Hepatocyte (in vitro differentiated cells): ENCODE measurements around the gene KLHL12. TPM values are rescaled to one million over a fixed set of nuclear protein-coding genes. Genes with fewer than 3 reads are reported as not detected.

ENCODE experiments used
- DNase-seq: peaks from one replicate; pipeline ENCODE4 v3.0.0-alpha.2; 2016; ENCODE audit warnings: low spot score
- H2AFZ ChIP-seq: fragments of 200-600 bp; sonication (generic); 2 replicates; pipeline ENCODE4 v1.6.0; 2016; ENCODE audit warnings: antibody characterized with exemption, mild to moderate bottlenecking
- H3K27ac ChIP-seq: fragments of 200-600 bp; sonication (generic); 2 replicates; pipeline ENCODE4 v1.5.1; 2016; ENCODE audit warnings: mild to moderate bottlenecking
- H3K27me3 ChIP-seq: fragments of 200-600 bp; sonication (generic); 2 replicates; pipeline ENCODE4 v1.6.1; 2016
- H3K36me3 ChIP-seq: fragments of 200-600 bp; sonication (generic); replicated peaks from 2 replicates; pipeline ENCODE4 v1.5.1; 2016; ENCODE audit warnings: low read depth; ENCODE audit not compliant: insufficient read depth
- H3K4me1 ChIP-seq: fragments of 200-600 bp; sonication (generic); 2 replicates; pipeline ENCODE4 v1.5.1; 2016; ENCODE audit warnings: mild to moderate bottlenecking, moderate library complexity; ENCODE audit not compliant: insufficient read depth
- H3K4me2 ChIP-seq: fragments of 200-600 bp; sonication (generic); 2 replicates; pipeline ENCODE4 v1.6.0; 2016
- H3K4me3 ChIP-seq: fragments of 200-600 bp; sonication (generic); 2 replicates; pipeline ENCODE4 v1.5.1; 2016; ENCODE audit warnings: mild to moderate bottlenecking
- H3K79me2 ChIP-seq: fragments of 200-600 bp; sonication (generic); 2 replicates; pipeline ENCODE4 v1.6.0; 2017; ENCODE audit warnings: mild to moderate bottlenecking
- H3K9me2 ChIP-seq: fragments of 200-600 bp; sonication (generic); replicated peaks from 2 replicates; pipeline ENCODE4 v1.6.0; 2017; ENCODE audit warnings: mild to moderate bottlenecking; ENCODE audit not compliant: insufficient read depth
- H3K9me3 ChIP-seq: fragments of 200-600 bp; sonication (generic); 2 replicates; pipeline ENCODE4 v1.5.1; 2016; ENCODE audit warnings: low read depth, mild to moderate bottlenecking
- H4K20me1 ChIP-seq: fragments of 200-600 bp; sonication (generic); 2 replicates; pipeline ENCODE4 v1.6.0; 2016; ENCODE audit warnings: mild to moderate bottlenecking; ENCODE audit not compliant: insufficient read depth, poor library complexity, severe bottlenecking
- EZH2 ChIP-seq: fragments of 200-600 bp; sonication (generic); IDR thresholded peaks from 2 replicates; pipeline ENCODE4 v1.6.1; 2016; ENCODE audit warnings: antibody characterized with exemption, mild to moderate bottlenecking, borderline replicate concordance
- EZH2phosphoT487 ChIP-seq: fragments of 200-600 bp; sonication (generic); IDR thresholded peaks from one replicate; pipeline ENCODE4 v1.6.1; 2018; ENCODE audit warnings: antibody characterized with exemption, mild to moderate bottlenecking, low read depth, moderate library complexity; ENCODE audit not compliant: unreplicated experiment, severe bottlenecking
- WGBS: methylation state at CpG from one replicate; pipeline ENCODE4 v1.1.6; 2016; ENCODE audit warnings: low lambda C conversion rate; ENCODE audit errors: missing lambda C conversion rate; 5-methylcytosine and 5-hydroxymethylcytosine counted together
- polyA plus RNA-seq: library from polyadenylated mRNA; unstranded; fragments of >200 nt; fragmentation: Nextera tagmentation; extraction: Ambion mirVana; gene quantifications from 2 replicates; pipeline ENCODE4 v1.2.1, GENCODE V29; 2016
- total RNA-seq: library from RNA; depleted of rRNA; stranded (reverse); fragments of >200 nt; gene quantifications from 2 replicates; pipeline ENCODE4 v1.2.3, GENCODE V29; 2014
- TF ChIP-seq, protein P1 (sequence below): fragments of 200-600 bp; sonication (generic); IDR thresholded peaks from 2 replicates; pipeline ENCODE4 v1.5.1; 2016; ENCODE audit warnings: antibody characterized with exemption, mild to moderate bottlenecking; ENCODE audit not compliant: poor library complexity

Gene KLHL12
- total and polyA plus RNA-seq, 2 experiments from 2014 or later, result 15.1 to 23.4 TPM

DNA sequence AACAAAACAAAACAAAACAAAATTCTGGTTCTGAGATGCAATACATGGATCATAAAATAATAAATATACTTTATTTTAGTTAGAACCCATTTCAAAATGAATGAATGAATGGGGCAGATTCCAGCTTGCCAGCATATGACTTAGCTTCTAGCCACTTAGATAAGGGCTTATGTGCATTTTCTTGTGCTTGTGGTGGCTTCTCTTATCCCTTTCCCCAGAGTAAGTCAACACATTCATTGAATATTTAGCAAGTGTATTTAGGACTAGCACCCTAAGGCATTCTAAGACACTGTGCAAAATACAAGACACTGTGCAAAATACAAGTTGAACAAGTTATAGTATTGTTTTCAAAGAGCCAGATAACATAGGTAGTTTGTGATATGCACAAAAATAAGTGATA is 26.4 kb upstream of the KLHL12 start:
- no peaks in the 10 kb centered on the region for H3K9me3 ChIP-seq
- H3K4me3 ChIP-seq, result no peak overlapping the region
- no peaks in the 10 kb centered on the region for H3K36me3 ChIP-seq
- peaks cover 10% of the 10 kb centered on the region for H3K4me1 ChIP-seq
- H4K20me1 ChIP-seq, result peaks cover 60% of the 10 kb centered on the region
- no peaks in the 10 kb centered on the region for H3K27me3 ChIP-seq
- peaks cover 79% of the 10 kb centered on the region for H3K79me2 ChIP-seq
- no peak for TF ChIP-seq EZH2phosphoT487
- TF ChIP-seq, protein P1, sequence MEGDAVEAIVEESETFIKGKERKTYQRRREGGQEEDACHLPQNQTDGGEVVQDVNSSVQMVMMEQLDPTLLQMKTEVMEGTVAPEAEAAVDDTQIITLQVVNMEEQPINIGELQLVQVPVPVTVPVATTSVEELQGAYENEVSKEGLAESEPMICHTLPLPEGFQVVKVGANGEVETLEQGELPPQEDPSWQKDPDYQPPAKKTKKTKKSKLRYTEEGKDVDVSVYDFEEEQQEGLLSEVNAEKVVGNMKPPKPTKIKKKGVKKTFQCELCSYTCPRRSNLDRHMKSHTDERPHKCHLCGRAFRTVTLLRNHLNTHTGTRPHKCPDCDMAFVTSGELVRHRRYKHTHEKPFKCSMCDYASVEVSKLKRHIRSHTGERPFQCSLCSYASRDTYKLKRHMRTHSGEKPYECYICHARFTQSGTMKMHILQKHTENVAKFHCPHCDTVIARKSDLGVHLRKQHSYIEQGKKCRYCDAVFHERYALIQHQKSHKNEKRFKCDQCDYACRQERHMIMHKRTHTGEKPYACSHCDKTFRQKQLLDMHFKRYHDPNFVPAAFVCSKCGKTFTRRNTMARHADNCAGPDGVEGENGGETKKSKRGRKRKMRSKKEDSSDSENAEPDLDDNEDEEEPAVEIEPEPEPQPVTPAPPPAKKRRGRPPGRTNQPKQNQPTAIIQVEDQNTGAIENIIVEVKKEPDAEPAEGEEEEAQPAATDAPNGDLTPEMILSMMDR, result no peak
- no peak for TF ChIP-seq EZH2
- no peak overlapping the region for H2AFZ ChIP-seq
- no peaks in the 10 kb centered on the region for H3K9me2 ChIP-seq
- no peak overlapping the region for H3K27ac ChIP-seq
- DNase-seq, result no peak
- H3K4me2 ChIP-seq, result no peak overlapping the region

DNA sequence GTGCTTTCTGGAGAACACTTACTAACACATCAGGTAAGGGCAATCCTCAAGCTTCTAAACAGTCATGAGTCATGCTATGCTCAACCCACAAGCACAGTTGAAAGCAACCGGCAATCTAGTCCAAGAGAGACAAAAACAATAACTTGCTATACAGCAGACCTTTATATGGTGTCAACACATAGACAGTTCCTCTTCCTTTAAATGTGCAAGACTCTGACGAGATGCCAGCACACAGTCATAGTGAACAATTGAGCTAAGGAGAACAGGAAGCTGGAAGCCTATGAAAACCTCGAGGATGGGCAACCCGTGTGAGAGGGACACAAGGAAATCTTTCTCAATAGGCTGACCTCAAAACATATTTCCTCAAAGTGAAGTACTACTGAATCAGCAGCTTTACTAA is 25.8 kb upstream of the KLHL12 start:
- Histone ChIP-seq H3K79me2 (peaks cover 77% of the 10 kb centered on the region), H2AFZ (no peak overlapping the region), H4K20me1 (peaks cover 60% of the 10 kb centered on the region), H3K27me3 (no peaks in the 10 kb centered on the region), H3K9me2 (no peaks in the 10 kb centered on the region), H3K4me1 (peaks cover 10% of the 10 kb centered on the region), H3K27ac (no peak overlapping the region), H3K9me3 (no peaks in the 10 kb centered on the region), H3K4me2 (no peak overlapping the region), H3K36me3 (no peaks in the 10 kb centered on the region), H3K4me3 (no peak overlapping the region)
- TF ChIP-seq, protein P1, result no peak
- TF ChIP-seq EZH2 (no peak), EZH2phosphoT487 (no peak)
- DNase-seq, result no peak
- WGBS, result 92% methylated on average over 4 of the region's 4 CpGs

DNA sequence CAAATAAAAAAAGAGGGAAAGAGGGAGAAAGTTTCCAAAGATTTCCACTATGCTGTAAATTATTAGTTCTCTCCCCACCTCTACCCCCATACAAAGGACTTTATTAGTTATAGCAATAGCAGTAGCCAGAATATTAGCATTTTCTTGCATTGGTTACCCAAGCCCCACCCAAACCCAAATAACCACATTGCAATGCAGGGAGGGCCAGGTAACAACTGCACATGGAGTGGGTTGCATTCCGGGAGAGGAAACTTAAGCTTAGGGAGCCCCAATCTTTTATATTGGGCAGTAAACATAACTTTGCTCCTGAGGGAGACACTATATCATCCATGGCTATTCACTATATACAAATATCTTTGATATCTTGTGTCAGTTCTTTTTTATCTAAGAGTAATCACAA is 25.1 kb upstream of the KLHL12 start:
- Histone ChIP-seq H3K4me1 (peaks cover 9% of the 10 kb centered on the region), H2AFZ (no peak overlapping the region), H3K4me2 (no peak overlapping the region), H3K27ac (no peak overlapping the region), H3K36me3 (no peaks in the 10 kb centered on the region), H4K20me1 (peaks cover 55% of the 10 kb centered on the region), H3K79me2 (peaks cover 70% of the 10 kb centered on the region), H3K27me3 (no peaks in the 10 kb centered on the region), H3K4me3 (no peak overlapping the region), H3K9me3 (no peaks in the 10 kb centered on the region), H3K9me2 (no peaks in the 10 kb centered on the region)
- 92% methylated on average over 1 of the region's 1 CpG for WGBS
- TF ChIP-seq EZH2 (no peak), EZH2phosphoT487 (no peak)
- TF ChIP-seq, protein P1, result no peak
- no peak for DNase-seq

DNA sequence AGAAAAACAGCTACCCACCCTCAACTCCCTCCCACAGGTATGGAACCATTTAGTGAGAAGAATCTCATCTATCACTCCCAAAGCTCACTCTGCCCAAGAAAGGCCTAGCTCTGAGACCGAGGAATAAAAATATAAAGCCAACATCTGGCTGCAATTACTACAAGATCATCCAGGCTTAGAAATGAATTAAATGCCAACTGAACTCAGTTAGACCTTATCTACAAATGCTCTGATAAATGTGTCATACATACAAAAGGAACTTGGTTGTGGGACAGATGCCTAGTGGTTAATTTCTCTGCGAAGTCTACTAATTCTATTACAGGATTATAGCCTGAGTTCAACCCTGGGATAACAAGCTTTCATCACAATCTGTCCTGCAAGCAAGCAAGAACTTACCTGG is 24.4 kb upstream of the KLHL12 start:
- H3K79me2 ChIP-seq, result peaks cover 64% of the 10 kb centered on the region
- H3K9me2 ChIP-seq, result no peaks in the 10 kb centered on the region

More for the DNA sequence above, 24.4 kb upstream of the KLHL12 start:
- Histone ChIP-seq H3K4me1 (peaks cover 2% of the 10 kb centered on the region), H3K27me3 (no peaks in the 10 kb centered on the region), H3K4me3 (no peak overlapping the region), H4K20me1 (peaks cover 49% of the 10 kb centered on the region), H3K9me3 (no peaks in the 10 kb centered on the region), H3K27ac (no peak overlapping the region), H3K4me2 (no peak overlapping the region), H3K36me3 (no peaks in the 10 kb centered on the region), H2AFZ (no peak overlapping the region)
- no peak for DNase-seq
- no peak for TF ChIP-seq EZH2phosphoT487
- no peak for TF ChIP-seq EZH2
- TF ChIP-seq, protein P1, result no peak
- WGBS, result 72% methylated on average over 2 of the region's 2 CpGs
